Stimulated activated CD8-positive, alpha-beta memory T cell treated with anti-CD3 and anti-CD28 coated beads, Interleukin-4, amount 100 ng/mL, for 24 hours (primary cell): ENCODE data around the gene PCDHB9.
"Not testable (repeated sequence)": the region's sequence is repeated elsewhere in the genome, so short reads cannot be mapped to it uniquely, and the experiment has no call there.

Experiments used
- DNase-seq: peaks from one replicate; pipeline ENCODE4 v3.0.0-alpha.2; 2020; ENCODE audit warnings: low read depth

The PCDHB9 gene

DNA sequence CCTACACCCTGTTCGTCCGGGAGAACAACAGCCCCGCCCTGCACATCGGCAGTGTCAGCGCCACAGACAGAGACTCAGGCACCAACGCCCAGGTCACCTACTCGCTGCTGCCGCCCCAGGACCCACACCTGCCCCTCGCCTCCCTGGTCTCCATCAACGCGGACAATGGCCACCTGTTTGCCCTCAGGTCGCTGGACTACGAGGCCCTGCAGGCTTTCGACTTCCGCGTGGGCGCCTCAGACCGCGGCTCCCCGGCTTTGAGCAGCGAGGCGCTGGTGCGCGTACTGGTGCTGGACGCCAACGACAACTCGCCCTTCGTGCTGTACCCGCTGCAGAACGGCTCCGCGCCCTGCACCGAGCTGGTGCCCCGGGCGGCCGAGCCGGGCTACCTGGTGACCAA, 1.7 kb downstream of the PCDHB9 start:
- not testable (repeated sequence) for DNase-seq

DNA sequence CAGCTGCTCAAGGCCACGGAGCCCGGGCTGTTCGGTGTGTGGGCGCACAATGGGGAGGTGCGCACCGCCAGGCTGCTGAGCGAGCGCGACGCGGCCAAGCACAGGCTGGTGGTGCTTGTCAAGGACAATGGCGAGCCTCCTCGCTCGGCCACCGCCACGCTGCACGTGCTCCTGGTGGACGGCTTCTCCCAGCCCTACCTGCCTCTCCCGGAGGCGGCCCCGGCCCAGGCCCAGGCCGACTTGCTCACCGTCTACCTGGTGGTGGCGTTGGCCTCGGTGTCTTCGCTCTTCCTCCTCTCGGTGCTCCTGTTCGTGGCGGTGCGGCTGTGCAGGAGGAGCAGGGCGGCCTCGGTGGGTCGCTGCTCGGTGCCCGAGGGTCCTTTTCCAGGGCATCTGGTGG, 2.2 kb downstream of the PCDHB9 start:
- DNase-seq: not testable (repeated sequence)

DNA sequence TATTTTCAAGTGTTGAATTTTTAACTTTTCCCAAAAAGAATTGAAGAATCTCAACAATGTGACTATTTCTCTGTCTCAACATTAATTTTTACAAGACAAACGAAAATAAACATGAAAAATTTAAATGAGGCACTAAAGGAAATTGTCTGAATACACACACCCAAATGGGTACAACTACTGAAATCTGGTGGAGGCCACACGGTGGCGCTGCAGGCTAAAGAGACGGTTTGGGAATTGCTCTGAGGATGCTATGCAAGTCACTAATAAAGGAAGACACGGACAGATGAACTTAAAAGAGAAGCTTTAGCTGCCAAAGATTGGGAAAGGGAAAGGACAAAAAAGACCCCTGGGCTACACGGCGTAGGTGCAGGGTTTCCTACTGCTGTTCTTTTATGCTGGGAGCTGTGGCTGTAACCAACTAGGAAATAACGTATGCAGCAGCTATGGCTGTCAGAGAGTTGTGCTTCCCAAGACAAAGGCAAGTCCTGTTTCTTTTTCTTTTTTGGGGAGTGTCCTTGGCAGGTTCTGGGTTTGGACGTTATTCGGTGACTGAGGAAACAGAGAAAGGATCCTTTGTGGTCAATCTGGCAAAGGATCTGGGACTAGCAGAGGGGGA, 5.3 kb downstream of the PCDHB9 start, which contains the start of gene PCDHB10:
Gene PCDHB10 (plus strand): TSS at position 244 of the 616 bp plus-strand sequence. CDS start 200 bp downstream, at position 444.
- no peak for DNase-seq

GRCh38 chr5:141194332-141194731, 7.4 kb downstream of the PCDHB9 start:
- DNase-seq: not testable (repeated sequence)

GRCh38 chr5:141196363-141196762, 9.4 kb downstream of the PCDHB9 start:
- no peak for DNase-seq

- no peak for DNase-seq
Measured at GRCh38 chr5:141199359-141200235, 12.6 kb downstream of the PCDHB9 start, which contains the start of gene PCDHB11. TSS of gene PCDHB11 (plus strand) at chr5:141199627. CDS start at chr5:141199775, 148 bp downstream.

- DNase-seq: not testable (repeated sequence)
Measured at GRCh38 chr5:141201126-141201525, 14.2 kb downstream of the PCDHB9 start.

DNA sequence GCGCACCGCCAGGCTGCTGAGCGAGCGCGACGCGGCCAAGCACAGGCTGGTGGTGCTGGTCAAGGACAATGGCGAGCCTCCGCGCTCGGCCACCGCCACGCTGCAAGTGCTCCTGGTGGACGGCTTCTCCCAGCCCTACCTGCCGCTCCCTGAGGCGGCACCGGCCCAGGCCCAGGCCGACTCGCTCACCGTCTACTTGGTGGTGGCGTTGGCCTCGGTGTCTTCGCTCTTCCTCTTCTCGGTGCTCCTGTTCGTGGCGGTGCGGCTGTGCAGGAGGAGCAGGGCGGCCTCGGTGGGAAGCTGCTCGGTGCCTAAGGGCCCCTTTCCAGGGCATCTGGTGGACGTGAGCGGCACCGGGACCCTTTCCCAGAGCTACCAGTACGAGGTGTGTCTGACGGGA, 14.7 kb downstream of the PCDHB9 start:
- DNase-seq: not testable (repeated sequence)

GRCh38 chr5:141208478-141208877, 21.5 kb downstream of the PCDHB9 start, which contains the start of gene PCDHB12:
TSS of gene PCDHB12 (plus strand) at chr5:141208719. CDS start at chr5:141208908, 189 bp downstream.
- no peak for DNase-seq

- DNase-seq: not testable (repeated sequence)
Measured at GRCh38 chr5:141210281-141210680, 23.3 kb downstream of the PCDHB9 start.

DNA sequence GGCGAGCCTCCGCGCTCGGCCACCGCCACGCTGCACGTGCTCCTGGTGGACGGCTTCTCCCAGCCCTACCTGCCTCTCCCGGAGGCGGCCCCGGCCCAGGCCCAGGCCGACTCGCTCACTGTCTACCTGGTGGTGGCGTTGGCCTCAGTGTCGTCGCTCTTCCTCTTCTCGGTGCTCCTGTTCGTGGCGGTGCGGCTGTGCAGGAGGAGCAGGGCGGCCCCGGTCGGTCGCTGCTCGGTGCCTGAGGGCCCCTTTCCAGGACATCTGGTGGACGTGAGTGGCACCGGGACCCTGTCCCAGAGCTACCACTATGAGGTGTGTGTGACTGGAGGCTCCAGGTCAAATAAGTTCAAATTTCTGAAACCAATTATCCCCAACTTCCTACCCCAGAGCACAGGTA, 23.9 kb downstream of the PCDHB9 start:
- DNase-seq: not testable (repeated sequence)

GRCh38 chr5:141213656-141214339, 26.8 kb downstream of the PCDHB9 start, which contains the start of gene PCDHB13:
TSS of gene PCDHB13 (plus strand) at chr5:141213919. CDS start at chr5:141214124, 205 bp downstream.
- not testable (repeated sequence) for DNase-seq

DNA sequence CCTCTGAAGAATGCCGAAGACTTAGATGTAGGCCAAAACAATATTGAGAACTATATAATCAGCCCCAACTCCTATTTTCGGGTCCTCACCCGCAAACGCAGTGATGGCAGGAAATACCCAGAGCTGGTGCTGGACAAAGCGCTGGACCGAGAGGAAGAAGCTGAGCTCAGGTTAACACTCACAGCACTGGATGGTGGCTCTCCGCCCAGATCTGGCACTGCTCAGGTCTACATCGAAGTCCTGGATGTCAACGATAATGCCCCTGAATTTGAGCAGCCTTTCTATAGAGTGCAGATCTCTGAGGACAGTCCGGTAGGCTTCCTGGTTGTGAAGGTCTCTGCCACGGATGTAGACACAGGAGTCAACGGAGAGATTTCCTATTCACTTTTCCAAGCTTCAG, 27.6 kb downstream of the PCDHB9 start:
- not testable (repeated sequence) for DNase-seq

GRCh38 chr5:141215504-141215903, 28.5 kb downstream of the PCDHB9 start:
- DNase-seq: not testable (repeated sequence)

- DNase-seq: not testable (repeated sequence)
Measured at GRCh38 chr5:141216035-141216434, 29.1 kb downstream of the PCDHB9 start.

DNA sequence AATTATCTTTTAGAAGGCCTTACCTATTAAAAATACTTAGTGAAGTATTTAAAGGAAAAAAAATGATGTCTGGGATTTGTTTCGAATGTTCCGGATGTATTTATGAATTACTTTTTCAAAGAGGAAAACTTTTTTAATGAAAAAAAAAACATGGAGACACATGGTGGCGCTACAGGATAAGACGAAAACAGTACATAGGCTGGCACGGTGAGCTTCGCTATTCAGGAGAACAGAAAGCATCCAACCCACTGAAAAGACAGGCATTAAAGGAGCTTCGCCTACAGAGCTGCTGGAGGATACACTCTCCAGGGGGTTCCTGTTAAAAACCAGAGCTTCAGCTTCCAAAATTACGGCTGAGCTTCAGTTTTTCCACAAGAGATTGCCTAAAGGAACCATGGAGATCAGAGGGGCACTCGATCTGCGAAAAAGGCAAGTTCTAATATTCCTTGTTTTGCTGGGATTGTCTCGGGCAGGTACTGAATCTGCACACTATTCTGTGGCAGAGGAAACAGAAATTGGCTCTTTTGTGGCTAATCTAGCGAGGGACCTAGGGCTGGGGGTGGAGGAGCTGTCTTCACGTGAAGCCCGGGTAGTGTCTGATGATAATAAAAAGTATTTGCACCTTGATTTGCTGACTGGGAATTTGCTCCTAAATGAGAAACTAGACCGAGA, 36.3 kb downstream of the PCDHB9 start, which contains the start of gene PCDHB14:
Gene PCDHB14 (plus strand): TSS at position 232 of the 672 bp plus-strand sequence. CDS start 163 bp downstream, at position 395.
- no peak for DNase-seq

GRCh38 chr5:141224844-141225243, 37.9 kb downstream of the PCDHB9 start:
- not testable (repeated sequence) for DNase-seq

DNA sequence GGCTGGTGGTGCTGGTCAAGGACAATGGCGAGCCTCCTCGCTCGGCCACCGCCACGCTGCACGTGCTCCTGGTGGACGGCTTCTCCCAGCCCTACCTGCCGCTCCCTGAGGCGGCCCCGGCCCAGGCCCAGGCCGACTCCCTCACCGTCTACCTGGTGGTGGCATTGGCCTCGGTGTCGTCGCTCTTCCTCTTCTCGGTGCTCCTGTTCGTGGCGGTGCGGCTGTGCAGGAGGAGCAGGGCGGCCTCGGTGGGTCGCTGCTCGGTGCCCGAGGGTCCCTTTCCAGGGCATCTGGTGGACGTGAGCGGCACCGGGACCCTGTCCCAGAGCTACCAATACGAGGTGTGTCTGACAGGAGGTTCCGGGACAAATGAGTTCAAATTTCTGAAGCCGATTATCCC, 38.5 kb downstream of the PCDHB9 start:
- not testable (repeated sequence) for DNase-seq

DNA sequence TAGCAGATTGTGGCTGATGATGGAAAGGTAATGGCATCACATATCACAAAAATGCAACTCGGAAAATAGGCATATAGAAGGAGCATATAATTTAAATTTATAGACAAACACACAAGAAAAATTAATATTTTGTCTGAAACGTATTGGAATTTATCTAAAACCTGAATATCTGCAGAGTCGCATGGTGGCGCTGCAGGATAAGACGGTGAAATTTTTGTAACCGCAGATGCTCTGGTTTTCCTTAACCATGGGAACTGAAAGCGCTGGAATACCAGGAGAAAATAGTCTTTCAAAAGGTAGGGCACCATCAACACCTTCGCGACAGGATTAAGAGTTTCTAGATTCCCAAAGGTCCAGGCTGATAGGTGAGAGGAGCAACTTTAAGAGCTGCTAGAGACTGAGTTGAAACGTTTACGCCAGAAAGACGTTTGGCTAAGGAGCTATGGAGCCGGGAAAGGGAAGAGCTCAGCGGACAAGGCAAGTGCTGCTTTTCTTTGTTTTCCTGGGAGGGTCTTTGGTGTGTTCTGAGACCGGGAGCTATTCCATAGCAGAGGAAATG, 47.2 kb downstream of the PCDHB9 start:
- no peak for DNase-seq

- not testable (repeated sequence) for DNase-seq
Measured at GRCh38 chr5:141235922-141236321, 49.0 kb downstream of the PCDHB9 start.
